KG1 (cell line): ENCODE data around the gene TNNC1.

ENCODE experiments used
- DNase-seq: peaks from one replicate; lab custom pipeline; 2025; lab: John Stamatoyannopoulos, UW

Gene TNNC1

GRCh38 chr3:52401551-52401950 lies 52.3 kb downstream of the TNNC1 start:
- DNase-seq: no peak
